ENCODE data around the gene PLCL2.

PLCL2 gene

DNA sequence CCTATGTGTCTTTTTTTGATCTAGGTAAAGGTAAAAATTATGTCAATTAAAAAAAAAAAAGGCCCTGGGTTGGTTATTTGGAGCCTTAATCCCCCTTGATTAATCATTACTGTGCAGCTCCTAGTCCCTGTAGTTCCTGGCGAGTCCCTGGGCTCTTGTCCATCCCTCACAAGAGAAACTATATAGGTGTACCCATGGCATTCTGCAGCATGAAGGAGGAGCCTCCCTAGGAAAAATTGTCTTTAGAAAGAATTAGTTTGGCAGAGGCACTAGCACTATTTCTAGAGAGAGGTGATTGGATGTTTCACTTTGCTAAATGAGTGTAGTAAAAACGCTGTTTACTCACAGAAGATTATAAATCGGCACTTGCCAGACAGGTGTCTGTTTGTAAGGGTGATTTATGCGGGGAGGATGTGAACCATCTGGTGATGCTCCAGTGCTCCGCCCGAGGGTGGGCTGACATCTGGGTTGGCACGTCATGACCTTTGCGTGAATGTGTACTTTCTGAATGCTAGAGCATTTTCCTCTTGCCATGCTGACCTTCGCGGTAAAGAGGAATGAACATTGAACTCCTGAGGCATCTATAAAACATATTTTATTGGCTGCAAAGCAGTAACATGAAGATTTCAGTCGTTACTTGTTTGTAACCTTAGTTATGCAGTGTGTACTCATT is 12.6 kb downstream of the PLCL2 start:
- no peak for DNase-seq (ENCODE audit: low read depth)
- no peak overlapping the region for H3K4me3 ChIP-seq (ENCODE audit: low read depth, low read length)
- TF ChIP-seq, protein P1, sequence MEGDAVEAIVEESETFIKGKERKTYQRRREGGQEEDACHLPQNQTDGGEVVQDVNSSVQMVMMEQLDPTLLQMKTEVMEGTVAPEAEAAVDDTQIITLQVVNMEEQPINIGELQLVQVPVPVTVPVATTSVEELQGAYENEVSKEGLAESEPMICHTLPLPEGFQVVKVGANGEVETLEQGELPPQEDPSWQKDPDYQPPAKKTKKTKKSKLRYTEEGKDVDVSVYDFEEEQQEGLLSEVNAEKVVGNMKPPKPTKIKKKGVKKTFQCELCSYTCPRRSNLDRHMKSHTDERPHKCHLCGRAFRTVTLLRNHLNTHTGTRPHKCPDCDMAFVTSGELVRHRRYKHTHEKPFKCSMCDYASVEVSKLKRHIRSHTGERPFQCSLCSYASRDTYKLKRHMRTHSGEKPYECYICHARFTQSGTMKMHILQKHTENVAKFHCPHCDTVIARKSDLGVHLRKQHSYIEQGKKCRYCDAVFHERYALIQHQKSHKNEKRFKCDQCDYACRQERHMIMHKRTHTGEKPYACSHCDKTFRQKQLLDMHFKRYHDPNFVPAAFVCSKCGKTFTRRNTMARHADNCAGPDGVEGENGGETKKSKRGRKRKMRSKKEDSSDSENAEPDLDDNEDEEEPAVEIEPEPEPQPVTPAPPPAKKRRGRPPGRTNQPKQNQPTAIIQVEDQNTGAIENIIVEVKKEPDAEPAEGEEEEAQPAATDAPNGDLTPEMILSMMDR (IDR thresholded peaks at IDR 0.05; ENCODE audit: low read depth, low read length, missing control alignments): no peak
- in situ Hi-C loops (cut with HindIII; ENCODE audit: low sequenced_read_pairs): no loop called here

DNA sequence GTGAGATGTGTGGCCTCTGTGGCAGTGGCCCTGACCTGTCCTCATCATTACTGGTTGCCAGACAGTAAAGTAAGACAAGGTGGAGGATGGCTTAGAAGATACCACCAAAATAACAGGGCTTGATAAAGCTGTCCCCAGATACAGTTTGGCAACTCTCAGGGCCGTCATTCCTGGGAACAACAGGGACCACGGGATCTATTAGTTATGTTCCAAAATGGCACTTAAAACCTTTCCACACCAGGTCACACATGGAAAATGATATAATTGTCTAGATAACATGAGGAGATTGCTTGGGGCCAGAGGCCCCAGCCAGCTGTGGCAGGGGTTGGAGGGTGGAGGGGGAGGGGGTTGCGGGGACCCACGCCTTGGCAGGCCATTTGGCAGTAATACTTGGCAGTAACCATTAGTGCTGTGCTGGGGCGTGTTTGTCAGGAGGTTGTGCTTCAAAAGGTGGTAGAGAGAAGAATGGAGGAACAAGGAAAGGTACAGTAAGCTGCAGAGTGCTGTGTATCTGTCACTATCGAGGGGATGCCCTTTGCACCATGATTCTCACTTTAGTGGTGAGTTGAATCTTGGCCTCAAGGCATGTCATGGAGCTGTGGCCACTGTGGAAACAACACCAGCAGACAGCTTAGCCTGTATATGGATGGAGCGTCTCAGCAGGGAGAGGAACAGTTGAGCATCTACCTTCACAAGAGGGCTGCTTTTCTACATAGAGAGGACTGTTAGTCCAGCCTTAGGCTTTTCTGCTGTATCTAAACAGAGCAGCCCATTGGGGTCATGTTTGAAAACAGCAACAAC is 14.0 kb downstream of the PLCL2 start:
- no peak overlapping the region for H3K4me3 ChIP-seq (ENCODE audit: low read depth, low read length)
- TF ChIP-seq, protein P1 (IDR thresholded peaks at IDR 0.05; ENCODE audit: low read depth, low read length, missing control alignments): no peak
- DNase-seq (ENCODE audit: low read depth): no peak
- in situ Hi-C loops (cut with HindIII; ENCODE audit: low sequenced_read_pairs): no loop called here

DNA sequence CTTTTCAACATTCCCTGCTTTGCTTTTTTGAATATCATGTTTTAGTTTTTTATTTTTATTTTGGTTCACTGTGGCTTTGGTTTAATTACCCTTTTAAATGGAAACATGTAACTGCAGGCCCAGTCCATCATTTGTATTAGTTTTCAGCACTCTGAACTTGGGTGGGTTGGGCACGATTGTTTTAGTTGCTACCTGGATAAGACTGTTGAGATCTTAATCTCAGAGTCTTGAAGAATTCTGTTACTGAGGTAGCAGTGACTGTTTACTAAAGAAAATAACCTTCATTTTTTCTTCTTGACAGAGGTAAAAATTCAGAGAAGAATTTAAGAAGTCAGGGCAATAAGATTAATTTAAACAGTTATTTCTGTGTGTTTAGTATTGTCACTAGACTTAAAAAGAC is 15.2 kb downstream of the PLCL2 start:
- no peak for DNase-seq (ENCODE audit: low read depth)
- TF ChIP-seq, protein P1 (IDR thresholded peaks at IDR 0.05; ENCODE audit: low read depth, low read length, missing control alignments): no peak
- H3K4me3 ChIP-seq (ENCODE audit: low read depth, low read length): no peak overlapping the region
- in situ Hi-C loops (cut with HindIII; ENCODE audit: low sequenced_read_pairs): no loop called here

DNA sequence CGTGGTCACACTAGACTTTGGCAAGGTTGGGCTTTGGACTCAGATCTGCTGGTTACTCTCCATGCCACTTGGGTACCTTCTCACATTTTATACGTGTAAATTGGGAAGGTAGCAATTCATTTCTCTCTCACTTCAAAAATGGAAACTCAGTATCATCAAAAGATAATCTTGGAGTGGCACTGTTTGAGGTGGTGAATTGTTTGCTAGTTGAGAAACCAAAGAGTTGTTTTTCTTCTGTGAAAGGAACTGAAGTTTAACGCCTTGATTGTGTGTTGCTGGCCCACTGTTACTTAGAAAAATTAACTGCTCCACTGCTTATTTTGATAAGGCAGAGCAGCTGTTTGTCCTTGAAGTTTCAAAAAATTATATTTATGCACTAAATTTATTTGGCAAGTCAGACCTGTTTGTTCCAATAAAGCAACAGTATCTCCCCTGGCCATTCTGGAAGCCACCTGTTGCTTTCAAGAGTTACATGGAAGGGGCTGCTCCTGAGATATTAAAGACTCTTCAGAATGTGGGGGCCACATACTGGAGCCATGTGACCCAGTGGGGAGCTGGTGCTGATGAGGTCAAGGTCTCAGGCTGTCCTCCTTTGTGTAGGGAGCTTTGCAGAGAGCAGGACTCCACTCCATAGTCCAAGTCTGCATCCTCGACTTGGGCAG is 16.2 kb downstream of the PLCL2 start:
- DNase-seq (ENCODE audit: low read depth): no peak
- in situ Hi-C loops (cut with HindIII; ENCODE audit: low sequenced_read_pairs): no loop called here
- TF ChIP-seq, protein P1 (IDR thresholded peaks at IDR 0.05; ENCODE audit: low read depth, low read length, missing control alignments): no peak
- no peak overlapping the region for H3K4me3 ChIP-seq (ENCODE audit: low read depth, low read length)

DNA sequence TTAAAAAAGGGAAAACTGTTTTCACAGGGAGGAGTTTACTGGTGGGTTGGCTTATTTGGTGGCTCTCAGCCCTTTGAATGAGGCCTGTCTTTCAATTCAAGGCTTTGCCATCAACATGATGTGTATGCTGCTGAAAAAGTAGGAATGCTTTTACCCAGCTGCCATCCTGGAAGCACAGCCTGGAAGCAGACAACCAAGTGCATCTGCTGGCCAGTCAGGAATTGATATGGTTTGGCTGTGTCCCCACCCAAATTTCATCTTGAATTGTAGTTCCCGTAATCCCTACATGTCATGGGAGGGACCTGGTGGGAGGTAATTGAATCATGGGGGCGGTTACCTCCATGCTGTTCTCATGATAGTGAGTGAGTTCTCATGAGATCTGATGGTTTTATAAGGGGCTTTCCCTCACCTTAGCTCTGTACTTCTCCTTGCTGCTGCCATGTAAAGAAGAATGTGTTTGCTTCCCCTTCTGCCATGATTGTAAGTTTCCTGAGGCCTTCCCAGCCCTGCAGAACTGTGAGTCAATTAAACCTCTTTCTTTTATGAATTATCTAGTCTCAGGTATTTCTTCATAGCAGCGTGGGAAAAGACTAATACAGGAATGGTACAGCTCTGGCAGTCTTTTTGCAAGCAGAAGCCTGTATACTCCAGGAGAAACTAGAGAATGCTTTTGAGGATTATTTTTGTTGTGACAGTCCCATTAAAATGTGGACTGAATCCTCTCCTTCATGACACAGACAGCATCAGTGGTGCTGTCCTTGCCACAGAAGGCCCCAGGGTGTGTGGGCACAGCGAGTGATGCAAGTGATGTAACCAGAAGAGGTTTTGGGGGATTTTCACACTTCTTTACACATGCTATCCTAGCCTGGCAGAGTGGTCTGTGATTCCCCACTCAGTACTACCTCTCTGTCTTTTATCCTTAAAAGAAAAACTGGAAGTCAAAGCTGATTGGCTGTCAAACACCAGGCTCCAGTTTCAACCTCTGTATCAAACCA is 20.0 kb downstream of the PLCL2 start:
- TF ChIP-seq, protein P1 (IDR thresholded peaks at IDR 0.05; ENCODE audit: low read depth, low read length, missing control alignments): no peak
- in situ Hi-C loops (cut with HindIII; ENCODE audit: low sequenced_read_pairs): loop anchor here (5.0 kb wide), 1 partner anchor 72 kb away; no protein-coding TSS in a partner anchor
- DNase-seq (ENCODE audit: low read depth): no peak

More for the DNA sequence above, 20.0 kb downstream of the PLCL2 start:
- no peak overlapping the region for H3K4me3 ChIP-seq (ENCODE audit: low read depth, low read length)
